ENCODE measurements around the gene GTF3C6.
"Not testable (repeated sequence)": the region's sequence is repeated elsewhere in the genome, so short reads cannot be mapped to it uniquely, and the experiment has no call there.

GTF3C6 gene

DNA sequence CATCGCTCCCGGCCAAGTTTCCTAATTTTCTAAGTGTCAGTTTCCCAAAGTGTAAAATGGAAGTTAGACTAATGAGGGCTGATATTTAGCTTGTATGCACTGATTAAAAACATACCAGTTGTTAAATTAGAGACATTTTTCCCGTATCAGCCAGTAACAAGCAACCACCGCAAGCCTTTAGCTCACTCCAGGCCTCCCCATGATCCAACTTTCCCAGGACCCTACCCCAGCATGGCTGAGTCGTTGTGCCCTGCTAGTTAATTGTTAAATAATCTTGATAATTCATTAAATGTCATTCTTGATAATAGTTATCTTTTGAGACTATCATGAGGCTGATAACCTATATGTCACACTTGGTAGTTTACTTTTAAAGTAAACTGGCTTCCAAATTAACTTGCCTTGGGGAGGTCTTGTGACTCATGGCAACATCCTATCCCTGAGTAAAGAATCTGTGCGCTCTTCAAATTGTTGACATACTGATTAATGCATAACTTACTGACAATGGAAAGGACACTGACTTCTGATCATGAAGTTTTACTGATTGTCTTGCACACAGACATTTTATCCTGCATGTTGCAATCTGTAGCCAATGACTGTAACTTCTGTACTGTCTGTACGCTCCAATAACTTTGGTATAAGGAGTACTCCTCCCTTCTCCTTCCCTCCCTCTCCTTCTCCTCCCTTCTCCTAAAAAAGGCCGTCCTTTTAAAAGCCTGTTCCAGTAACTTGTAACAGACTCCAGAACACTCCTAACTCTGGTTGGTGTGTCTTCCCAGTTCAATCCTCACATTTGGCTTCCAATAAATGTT is 6.3 kb upstream of the GTF3C6 start:
- TF ChIP-seq CTCF (IDR thresholded peaks at IDR 0.05; ENCODE audit: insufficient read depth, missing control alignments), result no peak
- FAIRE-seq, result no peak
- no peak for DNase-seq (ENCODE audit: insufficient read length, low spot score)

DNA sequence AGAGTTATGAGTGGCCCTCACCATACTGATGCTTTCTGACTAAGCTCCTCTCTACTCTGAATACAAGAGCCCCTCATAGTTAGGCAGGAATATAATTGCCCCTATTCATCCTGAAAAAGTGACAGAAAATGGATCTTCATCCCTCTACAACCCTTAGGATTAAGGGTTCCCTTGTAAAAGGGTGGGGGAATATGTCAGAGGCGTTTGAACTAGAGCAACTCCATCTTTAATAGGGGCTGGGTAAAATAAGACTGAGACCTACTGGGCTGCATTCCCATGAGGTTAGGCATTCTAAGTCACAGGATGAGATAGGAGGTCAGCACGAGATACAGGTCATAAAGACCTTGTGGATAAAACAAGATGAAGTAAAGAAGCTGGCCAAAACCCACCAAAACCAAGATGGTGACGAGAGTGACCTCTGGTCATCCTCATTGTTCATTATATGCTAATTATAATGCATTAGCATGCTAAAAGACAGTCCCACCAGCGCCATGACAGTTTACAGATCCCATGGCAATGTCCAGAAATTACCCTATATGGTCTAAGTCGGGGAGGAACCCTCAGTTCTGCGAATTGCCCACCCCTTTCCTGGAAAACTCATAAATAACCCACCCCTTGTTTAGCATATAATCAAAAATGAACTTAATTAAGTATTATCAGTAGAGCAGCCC is 4.7 kb upstream of the GTF3C6 start:
- no peak for FAIRE-seq
- no peak for TF ChIP-seq CTCF (IDR thresholded peaks at IDR 0.05; ENCODE audit: insufficient read depth, missing control alignments)
- no peak for DNase-seq (ENCODE audit: insufficient read length, low spot score)

- FAIRE-seq, result no peak
- DNase-seq (ENCODE audit: insufficient read length, low spot score), result no peak
- TF ChIP-seq CTCF (IDR thresholded peaks at IDR 0.05; ENCODE audit: insufficient read depth, missing control alignments), result no peak
These were observed 1.5 kb downstream of the GTF3C6 start for GRCh38 chr6:110960014-110960390.

DNA sequence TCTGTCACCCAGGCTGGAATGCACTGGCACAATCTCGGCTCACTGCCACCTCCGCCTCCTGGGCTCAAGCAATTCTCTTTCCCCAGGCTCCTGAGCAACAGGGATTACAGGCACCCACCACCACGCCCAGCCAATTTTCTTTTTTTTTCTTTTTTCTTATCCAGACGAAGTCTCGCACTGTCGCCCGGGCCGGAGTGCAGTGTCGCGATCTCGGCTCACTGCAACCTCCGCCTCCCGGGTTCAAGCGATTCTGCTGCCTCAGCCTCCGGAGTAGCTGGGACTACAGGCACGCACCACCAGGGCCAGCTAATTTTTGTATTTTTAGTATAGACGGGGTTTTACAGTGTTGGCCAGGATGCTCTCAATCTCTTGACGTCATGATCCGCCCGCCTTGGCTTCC is 4.1 kb downstream of the GTF3C6 start:
- not testable (repeated sequence) for DNase-seq (ENCODE audit: insufficient read length, low spot score); FAIRE-seq

- DNase-seq (ENCODE audit: insufficient read length, low spot score) (no peak), FAIRE-seq (no peak)
- no peak for TF ChIP-seq CTCF (IDR thresholded peaks at IDR 0.05; ENCODE audit: insufficient read depth, missing control alignments)
These were observed 7.2 kb downstream of the GTF3C6 start for GRCh38 chr6:110965629-110966229.

DNA sequence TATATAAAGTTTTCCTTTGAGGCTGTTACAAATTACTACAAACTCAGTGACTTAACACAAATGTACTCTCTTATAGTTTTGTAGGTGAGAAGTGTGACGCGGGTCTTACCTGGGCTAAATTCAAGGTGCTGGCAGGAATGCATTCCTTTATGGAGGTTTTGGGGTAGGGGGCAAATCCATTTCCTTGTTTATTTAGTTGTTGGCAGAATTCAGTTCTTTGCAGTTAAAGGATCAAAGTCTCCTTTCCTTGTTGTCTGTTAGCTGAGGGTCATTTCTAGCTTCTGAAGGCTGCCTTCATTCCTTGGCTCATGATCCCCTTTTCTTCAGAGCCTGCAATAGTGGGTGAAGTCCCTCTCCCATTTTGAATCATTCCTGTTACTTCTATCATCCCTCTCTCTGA is 10.2 kb downstream of the GTF3C6 start:
- not testable (repeated sequence) for FAIRE-seq; DNase-seq (ENCODE audit: insufficient read length, low spot score)

GRCh38 chr6:110971468-110971867 is 13.0 kb downstream of the GTF3C6 start:
- DNase-seq (ENCODE audit: insufficient read length, low spot score), result no peak
- no peak for TF ChIP-seq CTCF (IDR thresholded peaks at IDR 0.05; ENCODE audit: insufficient read depth, missing control alignments)
- FAIRE-seq, result no peak

DNA sequence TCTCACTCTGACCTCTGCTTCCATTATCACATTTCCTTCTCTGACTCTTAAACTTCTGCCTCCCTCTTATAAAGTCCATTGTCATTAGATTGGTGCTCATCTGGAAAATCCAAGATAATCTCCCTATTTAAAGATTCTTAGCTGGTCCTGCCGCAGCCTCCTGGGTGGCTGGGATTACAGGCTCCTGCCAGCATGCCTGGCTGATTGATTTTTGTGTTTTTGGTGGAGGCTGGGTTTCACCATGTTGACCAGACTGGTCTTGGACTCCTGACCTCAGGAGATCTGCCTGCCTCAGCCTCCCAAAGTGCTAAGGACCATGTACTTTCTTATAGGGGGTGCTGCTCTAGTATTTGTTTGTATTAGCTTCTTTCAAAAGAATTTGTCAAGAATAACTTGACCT is 18.1 kb downstream of the GTF3C6 start:
- no peak for TF ChIP-seq CTCF (IDR thresholded peaks at IDR 0.05; ENCODE audit: insufficient read depth, missing control alignments)
- DNase-seq (ENCODE audit: insufficient read length, low spot score), result peak; percentile 48
- FAIRE-seq, result peak; percentile 16

All from D721Med (cell line).